GM21529 (cell line): Measurements from ENCODE around the gene NPVF.

ENCODE experiments used
- ATAC-seq: cut with Tn5 transposase; IDR thresholded peaks from one replicate; pipeline ENCODE4 v1.9.1; 2021; ENCODE audit not compliant: unreplicated experiment

The NPVF gene

GRCh38 chr7:25179325-25179724 lies 49.0 kb downstream of the NPVF start:
- no peak for ATAC-seq
